22Rv1 (cell line): ENCODE results near the gene CFD.
A peak's percentile ranks its signal among the peaks of the same experiment; 100 is the strongest.

ENCODE experiments used
- H3K27ac ChIP-seq: fragments of 450-650 bp; 2 replicates; pipeline ENCODE4 v1.5.1; 2017
- CTCF ChIP-seq: fragments of 450-650 bp; IDR thresholded peaks from 2 replicates; pipeline ENCODE4 v1.5.1; 2017; ENCODE audit warnings: mild to moderate bottlenecking
- ZFX ChIP-seq: fragments of 450-650 bp; IDR thresholded peaks from 2 replicates; pipeline ENCODE4 v1.6.1; 2017; ENCODE audit warnings: antibody characterized with exemption, borderline replicate concordance

CFD gene

GRCh38 chr19:906480-906879 lies 47.0 kb downstream of the CFD start:
- H3K27ac ChIP-seq: no peak overlapping the region
- TF ChIP-seq CTCF: no peak
- TF ChIP-seq ZFX: no peak

GRCh38 chr19:907183-907853 lies 47.9 kb downstream of the CFD start:
- TF ChIP-seq CTCF (no peak), ZFX (no peak)
- no peak overlapping the region for H3K27ac ChIP-seq

GRCh38 chr19:911197-912033 lies 52.0 kb downstream of the CFD start:
- H3K27ac ChIP-seq: no peak overlapping the region
- no peak for TF ChIP-seq CTCF
- TF ChIP-seq ZFX: no peak

- H3K27ac ChIP-seq: peak overlapping the region; percentile 77
- no peak for TF ChIP-seq CTCF
- TF ChIP-seq ZFX: no peak
These were observed 53.0 kb downstream of the CFD start for GRCh38 chr19:912181-913079.
